ENCODE results near the gene ROBO4. TPM values are rescaled to one million over a fixed set of nuclear protein-coding genes. Genes with fewer than 3 reads are reported as not detected.
A peak's percentile ranks its signal among the peaks of the same experiment; 100 is the strongest.

Gene ROBO4
- total and polyA plus RNA-seq, 9 donors = 17.8 to 40.7 (median 31.0) TPM

DNA sequence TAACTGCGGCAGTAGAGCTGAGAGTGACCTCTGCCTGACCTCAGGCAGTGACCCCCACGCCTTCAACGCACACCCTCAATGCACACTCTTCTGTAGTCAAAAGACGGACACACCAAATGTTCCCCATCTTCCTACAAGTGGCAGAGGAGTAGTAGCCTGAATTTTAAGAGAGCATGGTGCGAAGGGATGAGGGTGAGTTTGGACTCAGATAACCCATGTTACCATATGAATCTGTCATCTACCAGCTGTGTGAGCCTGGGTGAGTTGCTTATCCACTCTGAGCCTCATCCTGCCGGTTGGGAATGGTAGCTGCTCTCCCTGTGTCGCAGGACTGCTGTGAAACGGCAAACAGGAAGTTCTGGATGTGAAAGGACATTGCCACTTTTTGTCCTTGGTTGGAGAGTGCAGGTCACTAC lies 53.0 kb downstream of the ROBO4 start:
- H3K4me1 ChIP-seq (ENCODE audit: control insufficient read depth, insufficient read depth, low read length) = peaks cover 16% of the 10 kb centered on the region
- no peak overlapping the region for H3K27ac ChIP-seq (ENCODE audit: low read length)
- H3K36me3 ChIP-seq (ENCODE audit: control insufficient read depth, insufficient read depth, low read length) = no peaks in the 10 kb centered on the region
- H3K4me3 ChIP-seq (ENCODE audit: low read length) = no peak overlapping the region
- peaks cover 87% of the 10 kb centered on the region for H3K27me3 ChIP-seq (ENCODE audit: control insufficient read depth, insufficient read depth, low read length)
- 4% methylated on average over 3 of the region's 8 CpGs for WGBS (ENCODE audit: insufficient coverage)
- H3K9me3 ChIP-seq (replicated peaks; ENCODE audit: control insufficient read depth, low read depth, low read length) = no peaks in the 10 kb centered on the region
- no peak for DNase-seq

DNA sequence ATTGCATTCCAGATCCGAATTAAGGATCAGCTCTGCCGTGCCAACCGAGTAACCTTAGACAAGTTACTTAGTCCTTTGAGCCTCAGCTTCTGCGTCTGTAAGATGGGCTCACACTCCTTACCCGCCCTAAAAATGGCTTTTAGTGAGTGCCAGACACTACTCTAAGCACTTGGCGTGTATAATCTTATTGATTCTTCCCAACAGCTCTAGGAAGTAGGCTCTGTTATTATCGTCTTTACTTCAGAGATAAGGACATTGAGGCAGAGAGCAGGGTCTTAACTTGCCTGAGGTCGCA lies 54.1 kb downstream of the ROBO4 start:
- no peak overlapping the region for H3K27ac ChIP-seq (ENCODE audit: low read length)
- peaks cover 25% of the 10 kb centered on the region for H3K4me1 ChIP-seq (ENCODE audit: control insufficient read depth, insufficient read depth, low read length)
- no peaks in the 10 kb centered on the region for H3K9me3 ChIP-seq (replicated peaks; ENCODE audit: control insufficient read depth, low read depth, low read length)
- no peaks in the 10 kb centered on the region for H3K36me3 ChIP-seq (ENCODE audit: control insufficient read depth, insufficient read depth, low read length)
- H3K27me3 ChIP-seq (ENCODE audit: control insufficient read depth, insufficient read depth, low read length) = peaks cover 89% of the 10 kb centered on the region
- WGBS (ENCODE audit: insufficient coverage) = 2% methylated on average over 6 of the region's 8 CpGs
- H3K4me3 ChIP-seq (ENCODE audit: low read length) = no peak overlapping the region
- DNase-seq = no peak

- Histone ChIP-seq H3K4me3 (ENCODE audit: low read length) (no peak overlapping the region), H3K4me1 (ENCODE audit: control insufficient read depth, insufficient read depth, low read length) (peaks cover 25% of the 10 kb centered on the region), H3K27me3 (ENCODE audit: control insufficient read depth, insufficient read depth, low read length) (peaks cover 89% of the 10 kb centered on the region), H3K27ac (ENCODE audit: low read length) (no peak overlapping the region), H3K36me3 (ENCODE audit: control insufficient read depth, insufficient read depth, low read length) (no peaks in the 10 kb centered on the region), H3K9me3 (replicated peaks; ENCODE audit: control insufficient read depth, low read depth, low read length) (no peaks in the 10 kb centered on the region)
- DNase-seq = peak; percentile 25
- 44% methylated on average over 2 of the region's 4 CpGs for WGBS (ENCODE audit: insufficient coverage)
Measured at GRCh38 chr11:124842305-124842704, 55.4 kb downstream of the ROBO4 start.

DNA sequence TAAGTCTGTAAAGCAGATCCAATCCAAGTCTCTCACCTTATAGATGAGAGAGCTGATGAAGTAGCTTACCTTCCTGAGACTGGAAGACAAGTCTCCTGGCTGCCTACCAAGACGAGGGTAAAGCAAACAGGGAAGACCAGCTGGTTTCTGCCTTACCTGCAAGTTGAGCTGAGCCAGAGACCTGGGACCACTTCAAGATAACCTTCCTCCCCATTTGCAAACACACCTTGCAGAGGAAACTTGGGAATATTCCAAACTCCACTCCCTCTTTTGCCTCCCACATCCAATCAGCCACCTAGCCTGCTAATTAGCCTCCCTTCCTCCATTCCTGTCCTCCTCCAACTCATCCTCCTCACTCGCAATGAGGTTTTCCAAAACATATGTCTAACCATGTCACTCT lies 55.8 kb downstream of the ROBO4 start:
- no peak for DNase-seq
- Histone ChIP-seq H3K27me3 (ENCODE audit: control insufficient read depth, insufficient read depth, low read length) (peaks cover 84% of the 10 kb centered on the region), H3K9me3 (replicated peaks; ENCODE audit: control insufficient read depth, low read depth, low read length) (no peaks in the 10 kb centered on the region), H3K4me1 (ENCODE audit: control insufficient read depth, insufficient read depth, low read length) (peaks cover 27% of the 10 kb centered on the region), H3K4me3 (ENCODE audit: low read length) (no peak overlapping the region), H3K36me3 (ENCODE audit: control insufficient read depth, insufficient read depth, low read length) (no peaks in the 10 kb centered on the region), H3K27ac (ENCODE audit: low read length) (no peak overlapping the region)
- 24% methylated on average over 2 of the region's 2 CpGs for WGBS (ENCODE audit: insufficient coverage)

GRCh38 chr11:124841201-124841600 lies 56.5 kb downstream of the ROBO4 start:
- no peak for DNase-seq
- peaks cover 30% of the 10 kb centered on the region for H3K4me1 ChIP-seq (ENCODE audit: control insufficient read depth, insufficient read depth, low read length)
- no peaks in the 10 kb centered on the region for H3K9me3 ChIP-seq (replicated peaks; ENCODE audit: control insufficient read depth, low read depth, low read length)
- no peaks in the 10 kb centered on the region for H3K36me3 ChIP-seq (ENCODE audit: control insufficient read depth, insufficient read depth, low read length)
- H3K4me3 ChIP-seq (ENCODE audit: low read length) = no peak overlapping the region
- H3K27ac ChIP-seq (ENCODE audit: low read length) = no peak overlapping the region
- WGBS (ENCODE audit: insufficient coverage) = no CpG with 5 or more reads among the region's 3 CpGs
- H3K27me3 ChIP-seq (ENCODE audit: control insufficient read depth, insufficient read depth, low read length) = peaks cover 78% of the 10 kb centered on the region

GRCh38 chr11:124840666-124841065 lies 57.0 kb downstream of the ROBO4 start:
- no peaks in the 10 kb centered on the region for H3K36me3 ChIP-seq (ENCODE audit: control insufficient read depth, insufficient read depth, low read length)
- H3K27ac ChIP-seq (ENCODE audit: low read length) = no peak overlapping the region
- peaks cover 73% of the 10 kb centered on the region for H3K27me3 ChIP-seq (ENCODE audit: control insufficient read depth, insufficient read depth, low read length)
- H3K4me3 ChIP-seq (ENCODE audit: low read length) = no peak overlapping the region
- no peak for DNase-seq
- no CpG with 5 or more reads among the region's 1 CpG for WGBS (ENCODE audit: insufficient coverage)
- H3K9me3 ChIP-seq (replicated peaks; ENCODE audit: control insufficient read depth, low read depth, low read length) = no peaks in the 10 kb centered on the region
- H3K4me1 ChIP-seq (ENCODE audit: control insufficient read depth, insufficient read depth, low read length) = peaks cover 30% of the 10 kb centered on the region

DNA sequence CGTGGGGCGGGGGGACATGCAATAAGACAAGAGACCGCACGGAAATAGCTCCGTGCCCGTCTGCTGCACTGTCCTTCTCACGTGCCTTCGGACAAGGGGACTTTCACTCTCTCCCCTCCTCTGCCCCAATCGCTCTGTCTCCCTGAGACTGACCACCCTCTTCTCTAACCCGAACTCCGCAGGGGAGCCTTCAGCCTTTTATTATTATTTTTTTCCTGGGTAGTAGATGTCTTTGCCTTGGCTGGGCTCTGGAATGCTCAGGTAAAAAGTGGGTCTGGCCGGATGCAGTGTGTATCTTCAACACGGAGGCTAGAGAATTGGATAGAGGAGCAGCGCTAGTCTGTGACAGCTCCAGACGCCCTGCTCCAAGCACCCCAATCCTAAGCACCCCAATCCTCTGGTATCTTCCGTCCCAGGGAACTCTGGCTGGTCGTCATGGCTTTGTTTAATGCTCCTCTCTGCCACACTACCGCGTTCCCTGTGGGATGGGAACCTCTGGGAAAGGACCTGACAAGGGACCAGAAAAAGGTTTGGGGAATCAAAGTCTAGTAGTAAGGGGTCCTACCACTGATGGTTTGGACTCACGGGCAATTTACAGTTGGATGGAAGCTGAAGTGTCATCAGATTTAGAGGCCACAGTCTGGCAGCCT lies 57.6 kb downstream of the ROBO4 start:
- Histone ChIP-seq H3K9me3 (replicated peaks; ENCODE audit: control insufficient read depth, low read depth, low read length) (no peaks in the 10 kb centered on the region), H3K36me3 (ENCODE audit: control insufficient read depth, insufficient read depth, low read length) (no peaks in the 10 kb centered on the region), H3K4me1 (ENCODE audit: control insufficient read depth, insufficient read depth, low read length) (peaks cover 30% of the 10 kb centered on the region), H3K4me3 (ENCODE audit: low read length) (peak overlapping the region; percentile 33), H3K27me3 (ENCODE audit: control insufficient read depth, insufficient read depth, low read length) (peaks cover 67% of the 10 kb centered on the region), H3K27ac (ENCODE audit: low read length) (no peak overlapping the region)
- WGBS (ENCODE audit: insufficient coverage) = 0% methylated on average over 7 of the region's 20 CpGs
- DNase-seq = no peak

DNA sequence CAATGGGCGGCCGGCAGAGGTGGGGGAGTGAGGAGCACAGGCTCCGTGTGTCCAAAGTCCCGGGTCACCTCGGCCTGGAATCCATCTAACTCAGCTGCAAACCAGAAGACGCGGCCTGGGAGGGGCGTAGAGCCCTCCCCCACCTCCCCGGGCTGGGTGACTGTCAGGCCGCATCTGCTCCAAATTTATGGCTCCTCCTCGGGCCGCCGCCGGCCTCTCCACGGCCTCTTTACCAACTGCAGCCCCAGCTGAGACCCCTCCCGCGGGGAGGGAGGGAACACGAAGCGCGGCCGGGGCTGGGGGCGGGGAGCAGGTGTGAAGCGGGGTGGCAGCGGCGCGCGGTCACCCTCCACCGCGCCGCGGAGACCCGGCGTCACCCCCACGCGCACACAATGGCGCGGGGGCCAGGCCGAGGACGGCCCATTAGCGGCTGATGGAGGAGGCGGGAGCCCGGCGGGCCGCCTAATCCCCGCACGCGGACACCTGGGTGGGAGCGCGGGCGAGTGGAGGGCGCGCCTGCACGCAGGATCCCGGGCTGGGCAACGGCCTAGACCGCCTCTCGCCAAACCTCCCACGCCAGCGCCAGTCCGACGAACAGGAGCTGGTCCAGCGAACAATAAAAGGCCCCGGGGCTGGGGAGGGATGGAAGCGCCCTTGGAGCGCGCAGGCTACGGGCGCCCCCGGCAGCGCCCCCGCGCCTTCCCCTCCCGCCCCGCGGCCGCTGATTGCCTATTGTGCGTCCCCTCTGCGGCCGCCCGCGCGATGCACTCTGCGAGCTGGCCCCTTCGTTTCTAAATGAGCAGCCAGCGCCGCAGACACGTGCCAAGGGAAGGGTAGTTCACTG lies 58.3 kb downstream of the ROBO4 start:
- peaks cover 59% of the 10 kb centered on the region for H3K27me3 ChIP-seq (ENCODE audit: control insufficient read depth, insufficient read depth, low read length)
- H3K4me1 ChIP-seq (ENCODE audit: control insufficient read depth, insufficient read depth, low read length) = peaks cover 30% of the 10 kb centered on the region
- H3K4me3 ChIP-seq (ENCODE audit: low read length) = peak overlapping the region; percentile 33
- no peaks in the 10 kb centered on the region for H3K36me3 ChIP-seq (ENCODE audit: control insufficient read depth, insufficient read depth, low read length)
- H3K9me3 ChIP-seq (replicated peaks; ENCODE audit: control insufficient read depth, low read depth, low read length) = no peaks in the 10 kb centered on the region
- under 1% methylated on average over 72 of the region's 87 CpGs for WGBS (ENCODE audit: insufficient coverage)
- DNase-seq = peak; percentile 24
- no peak overlapping the region for H3K27ac ChIP-seq (ENCODE audit: low read length)

DNA sequence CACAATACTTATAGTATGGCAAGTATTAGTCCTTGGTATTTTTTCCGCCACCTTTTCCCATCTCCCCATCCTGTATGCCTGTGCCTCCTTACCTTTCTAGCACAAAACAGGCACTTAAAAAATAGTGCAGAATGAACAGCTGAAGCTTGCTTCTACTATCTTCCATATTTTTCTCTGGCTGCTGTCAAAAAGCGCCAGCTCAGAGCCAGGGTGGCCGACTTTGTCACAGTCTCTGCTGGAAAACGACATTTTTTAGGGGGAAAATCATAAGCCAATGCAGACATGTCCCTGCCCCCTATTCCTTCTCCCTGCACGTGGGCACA lies 58.9 kb downstream of the ROBO4 start:
- WGBS (ENCODE audit: insufficient coverage) = 29% methylated on average over 3 of the region's 5 CpGs
- peaks cover 54% of the 10 kb centered on the region for H3K27me3 ChIP-seq (ENCODE audit: control insufficient read depth, insufficient read depth, low read length)
- peaks cover 30% of the 10 kb centered on the region for H3K4me1 ChIP-seq (ENCODE audit: control insufficient read depth, insufficient read depth, low read length)
- no peak overlapping the region for H3K27ac ChIP-seq (ENCODE audit: low read length)
- H3K36me3 ChIP-seq (ENCODE audit: control insufficient read depth, insufficient read depth, low read length) = no peaks in the 10 kb centered on the region
- H3K4me3 ChIP-seq (ENCODE audit: low read length) = no peak overlapping the region
- DNase-seq = no peak
- H3K9me3 ChIP-seq (replicated peaks; ENCODE audit: control insufficient read depth, low read depth, low read length) = no peaks in the 10 kb centered on the region

- Histone ChIP-seq H3K36me3 (ENCODE audit: control insufficient read depth, insufficient read depth, low read length) (no peaks in the 10 kb centered on the region), H3K4me3 (ENCODE audit: low read length) (no peak overlapping the region), H3K4me1 (ENCODE audit: control insufficient read depth, insufficient read depth, low read length) (peaks cover 20% of the 10 kb centered on the region), H3K27me3 (ENCODE audit: control insufficient read depth, insufficient read depth, low read length) (peaks cover 41% of the 10 kb centered on the region), H3K9me3 (replicated peaks; ENCODE audit: control insufficient read depth, low read depth, low read length) (no peaks in the 10 kb centered on the region), H3K27ac (ENCODE audit: low read length) (no peak overlapping the region)
- WGBS (ENCODE audit: insufficient coverage) = no CpG with 5 or more reads among the region's 3 CpGs
- peak; percentile 83 for DNase-seq
Measured at GRCh38 chr11:124837491-124837856, 60.2 kb downstream of the ROBO4 start.

Measured in muscle of leg (tissue), 11 donors.